Activated naive CD4-positive, alpha-beta T cell treated with anti-CD3 and anti-CD28 coated beads, Interleukin-2, amount 50 U/mL, for 16 hours (primary cell): Measurements from ENCODE around the gene PCED1B.

Experiments used
- DNase-seq: peaks from one replicate; pipeline ENCODE4 v3.0.0-alpha.2; 2020

Gene PCED1B

GRCh38 chr12:47281667-47282171 is 202.3 kb downstream of the PCED1B start:
- DNase-seq = peak; percentile 34

GRCh38 chr12:47282206-47282605 is 202.8 kb downstream of the PCED1B start:
- no peak for DNase-seq
